Measurements from ENCODE around the gene ASCC3.
"Not testable (repeated sequence)": the region's sequence is repeated elsewhere in the genome, so short reads cannot be mapped to it uniquely, and the experiment has no call there.

Gene ASCC3

GRCh38 chr6:100796049-100796823 lies 84.9 kb downstream of the ASCC3 start:
- DNase-seq = peak; percentile 53

DNA sequence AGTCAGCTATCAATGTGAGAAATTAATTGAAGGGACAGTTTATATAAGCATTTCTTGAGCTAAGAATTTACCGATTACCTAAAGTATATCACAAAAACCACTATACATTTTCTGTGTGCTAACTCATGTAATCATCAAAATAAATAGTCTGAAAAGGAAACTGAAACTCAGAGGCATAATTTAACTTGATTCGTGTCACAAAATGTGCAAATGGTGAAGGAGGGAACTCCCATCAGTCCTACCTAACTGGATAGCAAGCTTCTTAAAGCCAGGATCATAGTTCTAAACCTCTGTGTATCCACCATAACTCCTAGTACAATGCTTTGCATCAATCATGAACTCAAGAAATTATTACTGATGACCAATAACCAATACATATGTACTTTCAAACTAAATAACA lies 91.0 kb downstream of the ASCC3 start:
- no peak for DNase-seq

DNA sequence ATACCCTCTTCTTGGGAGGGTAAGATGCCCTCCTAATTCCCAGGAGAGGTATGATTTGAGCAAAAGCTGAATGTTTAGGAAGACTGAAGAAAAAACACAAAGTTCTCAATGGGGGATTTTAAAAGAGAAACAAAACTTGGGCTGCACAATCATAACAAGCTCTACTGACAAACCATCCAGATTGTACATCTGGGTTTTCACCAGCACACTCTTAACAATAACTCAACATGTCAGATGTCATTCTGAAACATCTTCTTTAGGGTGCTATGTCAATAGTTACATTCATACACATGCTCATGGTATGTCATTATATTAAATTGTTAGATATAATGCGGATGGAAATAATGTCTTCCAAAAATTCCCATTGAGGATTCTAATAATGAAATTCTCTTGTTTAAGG lies 95.1 kb downstream of the ASCC3 start:
- no peak for DNase-seq

DNA sequence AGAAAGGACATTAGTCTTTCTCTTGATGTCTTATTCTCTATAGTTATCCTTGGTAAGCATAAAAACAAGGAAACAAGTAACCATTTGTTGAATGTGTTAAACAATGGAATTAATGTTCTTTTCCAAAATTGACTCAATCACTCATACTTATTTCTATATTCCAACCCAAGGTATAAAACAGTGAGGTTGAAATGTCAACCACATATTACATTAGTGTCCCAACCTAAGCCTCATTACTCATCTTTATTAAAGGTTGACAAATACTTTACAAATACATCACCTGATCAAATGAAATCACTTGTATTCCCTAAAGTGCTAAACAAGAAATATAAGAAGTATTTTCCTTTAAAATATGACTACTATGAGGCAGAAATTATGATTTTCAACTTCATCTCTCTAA lies 100.5 kb downstream of the ASCC3 start:
- no peak for DNase-seq

GRCh38 chr6:100775667-100776066 lies 105.5 kb downstream of the ASCC3 start:
- peak; percentile 25 for DNase-seq

DNA sequence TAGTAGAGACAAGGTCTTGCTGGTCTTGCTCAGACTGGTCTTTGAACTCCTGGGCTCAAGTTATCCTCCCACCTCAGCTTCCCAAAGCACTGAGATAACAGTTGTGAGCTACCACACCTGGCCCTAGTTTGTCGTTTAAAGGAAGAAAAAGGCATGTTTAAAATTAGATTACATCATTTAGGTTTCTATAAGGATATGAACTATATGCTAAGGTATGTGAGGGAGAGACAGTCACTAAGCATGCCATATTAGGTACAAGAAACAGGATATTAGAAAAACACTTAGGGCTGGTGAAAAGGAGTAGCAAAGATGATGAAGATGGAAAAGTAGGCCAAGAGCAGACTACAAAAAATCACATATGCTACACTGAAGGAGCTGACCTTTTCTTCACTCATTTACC lies 106.4 kb downstream of the ASCC3 start:
- no peak for DNase-seq

- no peak for DNase-seq
These were observed 112.2 kb downstream of the ASCC3 start for GRCh38 chr6:100768816-100769351.

GRCh38 chr6:100763617-100764241 lies 117.4 kb downstream of the ASCC3 start:
- no peak for DNase-seq

- no peak for DNase-seq
These were observed 119.3 kb downstream of the ASCC3 start for GRCh38 chr6:100761841-100762240.

DNA sequence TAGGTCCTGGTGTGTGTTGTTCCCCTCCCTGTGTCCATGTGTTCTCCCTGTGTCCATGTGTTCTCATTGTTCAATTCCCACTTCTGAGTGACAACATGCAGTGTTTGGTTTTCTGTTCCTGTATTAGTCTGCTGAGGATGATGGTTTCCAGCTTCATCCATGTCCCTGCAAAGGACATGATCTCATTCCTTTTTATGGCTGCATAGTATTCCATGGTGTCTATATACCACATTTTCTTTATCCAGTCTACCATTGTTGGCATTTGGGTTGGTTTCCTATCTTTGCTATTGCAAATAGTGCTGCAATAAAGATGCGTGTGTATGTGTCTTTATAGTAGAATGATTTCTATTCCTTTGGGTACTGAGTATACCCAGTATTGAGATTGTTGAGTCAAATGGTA lies 122.7 kb downstream of the ASCC3 start:
- DNase-seq = not testable (repeated sequence)

- no peak for DNase-seq
These were observed 127.7 kb downstream of the ASCC3 start for GRCh38 chr6:100753421-100753820.

GRCh38 chr6:100751590-100751989 lies 129.5 kb downstream of the ASCC3 start:
- no peak for DNase-seq

GRCh38 chr6:100745419-100746041 lies 135.6 kb downstream of the ASCC3 start:
- DNase-seq = no peak

DNA sequence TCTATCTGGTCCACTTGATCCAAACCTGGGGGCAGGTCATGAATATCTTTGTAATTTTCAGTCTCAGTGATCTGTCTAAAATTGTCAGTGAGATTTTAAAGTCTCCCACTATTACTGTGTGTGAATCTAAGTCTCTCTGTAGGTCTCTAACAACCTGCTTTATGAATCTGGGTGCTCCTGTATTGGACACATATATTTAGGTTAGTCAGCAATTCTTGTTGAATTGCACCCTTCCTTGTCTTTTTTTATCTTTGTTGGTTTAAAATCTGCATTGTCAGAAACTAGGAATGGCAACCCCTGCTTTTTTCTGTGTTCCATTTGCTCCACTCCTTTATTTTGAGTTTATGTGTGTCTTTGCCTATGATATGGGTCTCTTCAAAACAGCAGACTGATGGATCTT lies 140.7 kb downstream of the ASCC3 start:
- no peak for DNase-seq

DNA sequence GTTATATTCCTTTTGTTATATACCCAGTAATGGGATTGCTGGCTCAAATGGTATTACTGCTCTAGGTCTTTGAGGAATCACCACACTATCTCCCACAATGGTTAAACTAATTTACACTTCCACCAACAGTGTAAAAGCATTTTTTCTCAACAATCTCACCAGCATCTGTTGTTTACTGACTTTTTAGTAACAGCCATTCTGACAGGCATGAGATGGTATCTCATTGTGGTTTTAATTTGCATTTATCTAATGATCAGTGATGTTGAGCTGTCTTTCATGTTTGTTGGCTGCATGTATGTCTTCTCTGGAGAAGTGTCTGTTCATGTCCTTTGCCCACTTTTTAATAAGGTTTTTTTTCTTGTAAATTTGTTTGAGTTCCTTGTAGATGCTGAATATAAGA lies 143.4 kb downstream of the ASCC3 start:
- DNase-seq = not testable (repeated sequence)

GRCh38 chr6:100731411-100731810 lies 149.7 kb downstream of the ASCC3 start:
- DNase-seq = no peak

DNA sequence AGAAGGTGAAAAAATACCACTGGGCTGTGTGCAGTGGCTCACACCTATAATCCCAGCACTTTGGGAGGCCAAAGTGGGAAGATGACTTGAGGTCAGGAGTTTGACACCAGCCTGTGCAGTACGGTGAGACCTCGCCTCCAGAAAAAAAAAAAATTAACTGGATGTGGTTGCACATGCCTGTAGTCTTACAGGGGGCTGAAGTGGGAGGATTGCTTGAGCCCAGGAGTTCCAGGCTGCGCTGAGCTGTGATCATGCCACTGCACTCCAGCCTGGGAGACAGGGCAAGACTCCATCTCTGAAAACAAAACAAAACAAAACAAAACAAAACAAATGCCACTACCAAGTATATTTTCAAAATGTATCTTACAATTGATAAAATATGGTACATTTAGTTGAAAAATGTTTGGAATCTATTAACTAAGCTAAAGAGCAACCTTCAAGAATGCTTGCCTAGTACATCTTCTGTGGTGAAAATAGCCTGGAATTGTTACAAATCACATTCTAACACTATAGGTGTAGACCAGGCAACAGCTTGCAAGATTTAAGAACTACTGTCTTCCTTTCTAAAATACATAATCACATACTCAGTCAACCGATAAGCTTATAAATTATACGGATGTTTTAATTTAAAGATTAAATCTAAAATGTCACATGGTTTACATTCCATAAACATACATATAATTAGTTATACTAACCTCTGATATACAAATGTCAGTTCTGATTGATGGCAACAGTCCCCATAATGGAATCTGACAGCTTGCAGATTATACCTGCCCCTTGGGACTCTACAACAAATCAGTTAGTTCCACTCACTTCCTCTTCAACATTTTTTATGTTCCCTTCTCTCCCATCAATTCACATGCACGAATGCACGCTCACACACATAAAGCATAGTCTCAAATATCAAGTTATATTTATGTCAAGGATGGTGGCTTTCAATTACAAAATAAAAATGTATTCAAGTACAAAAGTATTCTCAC lies 150.8 kb downstream of the ASCC3 start:
- DNase-seq = no peak

GRCh38 chr6:100726666-100727065 lies 154.5 kb downstream of the ASCC3 start:
- no peak for DNase-seq

- DNase-seq = no peak
These were observed 156.4 kb downstream of the ASCC3 start for GRCh38 chr6:100724696-100725095.

DNA sequence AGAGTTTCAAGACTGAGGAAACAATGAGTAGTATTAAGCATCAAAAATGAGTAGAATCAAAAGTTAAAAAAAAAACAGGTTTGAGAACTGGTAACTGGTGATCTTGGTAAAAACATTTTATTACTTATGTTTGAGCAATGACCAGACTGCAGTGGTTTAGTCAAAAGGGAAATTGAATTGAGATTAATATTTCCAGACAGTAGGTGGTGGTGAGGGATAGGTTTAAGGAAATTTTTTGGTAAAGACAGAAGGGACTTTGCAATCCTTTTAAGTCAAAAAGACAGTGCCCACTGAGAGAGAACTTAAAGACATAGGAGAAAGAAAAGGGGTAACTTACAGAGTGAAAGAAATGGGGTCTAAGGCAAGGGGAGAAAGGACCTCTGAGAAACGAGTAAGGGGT lies 156.9 kb downstream of the ASCC3 start:
- no peak for DNase-seq

GRCh38 chr6:100721256-100721655 lies 159.9 kb downstream of the ASCC3 start:
- no peak for DNase-seq

DNA sequence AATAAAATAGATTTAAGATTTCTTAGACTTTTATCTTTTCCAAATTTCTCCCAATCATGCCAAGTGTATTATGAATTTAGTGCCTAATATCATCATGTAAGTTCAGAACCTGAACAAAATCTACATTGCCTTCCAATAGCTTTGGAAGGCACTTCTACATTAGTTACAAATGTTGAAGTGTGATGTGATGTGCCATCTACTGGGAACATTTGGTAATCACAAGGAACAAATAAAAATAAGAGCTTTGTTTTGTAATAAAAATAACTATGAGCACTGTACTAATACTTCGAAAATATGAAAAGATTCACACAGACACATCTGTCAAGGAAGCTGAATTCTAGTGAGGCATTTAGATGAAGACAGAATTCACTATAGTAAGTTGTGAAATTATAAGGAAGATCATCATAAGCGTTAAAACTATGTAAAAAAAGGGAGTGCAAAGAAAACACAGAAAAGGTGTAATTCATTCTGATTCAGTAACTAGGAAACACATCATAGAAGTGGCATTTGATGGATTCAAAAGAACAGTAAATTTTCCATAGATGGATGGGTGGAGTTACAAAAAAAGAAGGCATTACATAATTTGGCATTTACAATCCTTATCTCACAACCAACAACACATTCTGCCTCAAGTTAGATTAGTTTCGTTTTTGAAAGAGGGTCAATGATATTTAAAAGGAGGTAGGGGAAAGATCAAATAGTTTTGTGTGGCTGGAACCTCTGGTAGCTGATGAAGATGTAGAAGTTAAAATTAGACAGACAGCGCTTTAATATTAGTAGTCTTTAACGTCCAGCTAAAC lies 161.0 kb downstream of the ASCC3 start:
- DNase-seq = peak; percentile 73
